Stimulated activated CD4-positive, alpha-beta T cell treated with anti-CD3 and anti-CD28 coated beads, Interleukin-12 subunit alpha, Interleukin-12 subunit beta, amount 100 ng/mL, for 24 hours (primary cell): ENCODE measurements around the gene ST3GAL4.

Experiments used
- DNase-seq, 2 experiments: peaks; one replicate each; pipeline ENCODE4 v3.0.0-alpha.2; 2020; ENCODE audit warnings: low read depth in 2 of 2

Gene ST3GAL4

DNA sequence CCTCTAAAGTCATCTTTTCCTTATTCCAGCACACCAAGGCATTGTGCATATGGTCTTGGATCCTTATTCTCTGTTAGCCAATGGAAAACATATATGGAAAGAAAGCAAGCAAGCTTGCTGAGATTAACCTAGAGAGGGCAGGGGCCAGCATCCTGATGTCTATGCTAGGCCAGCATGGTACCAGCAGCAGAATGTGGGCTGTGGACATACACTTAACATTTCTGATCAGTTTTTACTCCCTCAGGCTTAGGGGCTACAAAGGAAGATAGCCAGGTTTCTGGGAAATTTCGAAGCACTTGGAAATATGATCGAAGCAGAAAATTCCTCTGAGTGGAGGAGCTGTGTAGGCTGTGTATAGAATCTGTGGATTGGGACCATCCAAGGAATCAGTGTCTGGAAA lies 67.0 kb downstream of the ST3GAL4 start:
- no peak for DNase-seq

- DNase-seq: no peak
Observed at GRCh38 chr11:126423154-126423553, 67.7 kb downstream of the ST3GAL4 start.

DNA sequence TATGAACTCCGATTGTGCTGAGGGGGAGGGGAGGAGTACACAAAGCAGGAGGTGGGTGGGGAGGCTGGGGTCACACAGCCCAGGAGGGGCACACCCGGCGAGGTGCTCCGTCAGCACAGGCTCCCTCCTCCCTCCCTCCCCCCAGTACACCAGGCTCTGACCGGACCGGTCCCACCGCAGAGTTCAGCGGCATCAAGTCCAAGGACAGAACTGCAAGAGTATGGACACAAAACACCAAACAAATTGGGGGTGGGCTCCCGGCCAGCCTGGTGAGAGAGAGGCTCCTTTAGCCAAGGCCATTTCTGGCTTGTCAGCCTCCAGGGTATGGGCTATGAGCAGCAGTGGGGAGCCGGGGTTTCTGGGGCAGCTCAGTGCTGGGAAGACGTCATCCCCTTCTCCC lies 68.3 kb downstream of the ST3GAL4 start:
- DNase-seq: no peak

DNA sequence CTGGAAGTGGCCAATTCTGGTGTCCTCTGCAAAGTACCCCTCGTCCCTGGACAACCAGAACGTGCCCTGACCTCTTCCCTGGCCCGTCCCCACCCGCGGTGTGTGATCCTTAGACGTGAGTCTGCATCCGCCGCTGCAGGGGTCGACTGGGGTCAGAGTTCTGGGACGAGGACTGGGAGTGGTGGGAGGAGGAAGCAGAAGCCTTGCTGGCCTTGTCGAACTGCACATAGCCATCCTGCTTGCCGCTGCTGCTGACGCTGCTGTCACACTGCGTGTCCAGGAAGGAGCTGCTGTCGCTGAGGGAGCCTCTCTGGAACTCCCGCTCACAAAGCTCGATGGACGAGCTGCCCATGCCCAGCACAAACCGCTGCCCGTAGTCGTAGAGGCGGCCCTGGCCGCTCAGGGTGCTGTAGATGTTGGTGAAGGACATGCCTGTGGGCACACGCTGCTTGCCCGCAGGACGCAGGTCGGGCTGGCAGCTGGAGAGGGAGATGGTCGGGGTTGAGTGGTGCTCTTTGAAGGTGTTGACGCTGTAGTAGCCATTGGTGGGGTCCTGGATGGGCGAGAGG lies 69.1 kb downstream of the ST3GAL4 start:
- no peak for DNase-seq

DNA sequence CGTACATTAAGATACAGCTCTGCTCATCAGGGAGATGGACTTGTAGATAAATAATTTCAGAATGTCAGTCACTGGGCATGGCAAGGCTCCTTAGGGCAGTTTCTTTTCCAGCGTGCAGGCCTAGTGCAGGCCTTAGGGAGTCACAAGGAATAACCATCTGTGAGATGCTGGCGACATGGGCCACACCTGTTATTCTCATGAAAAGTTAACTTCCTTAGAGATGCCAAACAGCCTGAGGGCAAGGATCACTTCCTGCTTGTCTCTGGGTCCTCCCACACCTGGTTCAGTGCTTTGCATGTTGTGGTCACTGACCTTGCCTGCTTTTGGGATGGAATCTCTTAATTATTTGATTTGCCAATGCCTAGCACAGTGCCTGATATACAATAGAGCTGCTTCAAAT lies 70.6 kb downstream of the ST3GAL4 start:
- DNase-seq: no peak

GRCh38 chr11:126426820-126427749 lies 71.6 kb downstream of the ST3GAL4 start:
- DNase-seq: no peak

GRCh38 chr11:126430581-126431335 lies 75.3 kb downstream of the ST3GAL4 start:
- DNase-seq: no peak

GRCh38 chr11:126431401-126432064 lies 76.0 kb downstream of the ST3GAL4 start:
- DNase-seq: no peak

DNA sequence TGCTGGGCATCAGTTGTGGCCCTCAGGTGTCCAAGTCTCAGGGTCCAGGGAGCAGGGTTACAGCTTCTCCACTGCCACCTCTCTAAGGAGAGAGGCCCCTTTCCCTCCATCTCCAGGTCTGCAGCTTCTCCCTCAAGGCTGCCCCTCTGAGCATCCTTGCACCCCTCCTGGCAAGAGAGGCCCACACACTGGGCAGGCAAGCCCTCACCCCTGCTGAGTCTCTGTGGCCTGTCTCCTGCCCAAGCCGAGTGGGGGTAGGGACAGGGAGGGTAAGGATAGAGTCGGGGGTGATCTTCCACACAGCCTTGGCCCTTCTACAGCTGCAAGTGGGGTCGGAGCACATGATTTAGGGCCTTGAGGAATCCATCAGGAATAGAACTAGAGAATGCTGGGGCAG lies 76.6 kb downstream of the ST3GAL4 start:
- no peak for DNase-seq

DNA sequence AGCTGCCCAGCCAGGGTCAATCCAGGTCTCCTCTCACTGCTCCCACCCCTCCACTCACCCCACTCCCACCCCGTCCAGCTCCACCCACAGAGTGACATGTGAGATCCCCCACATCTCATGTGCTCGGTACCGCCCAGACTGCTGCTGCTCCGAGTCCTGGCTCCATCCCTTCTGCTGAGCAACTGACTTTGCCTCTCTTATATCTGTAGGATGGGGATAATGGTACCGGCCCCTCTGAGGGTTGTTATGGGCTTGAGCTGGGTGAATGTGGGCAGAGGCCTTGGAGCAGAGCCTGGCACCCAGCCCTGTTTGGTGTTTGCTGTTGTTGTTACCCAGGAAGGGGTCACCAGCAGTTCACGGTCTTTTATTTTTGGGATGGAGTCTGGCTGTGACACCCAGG lies 77.0 kb downstream of the ST3GAL4 start:
- no peak for DNase-seq

DNA sequence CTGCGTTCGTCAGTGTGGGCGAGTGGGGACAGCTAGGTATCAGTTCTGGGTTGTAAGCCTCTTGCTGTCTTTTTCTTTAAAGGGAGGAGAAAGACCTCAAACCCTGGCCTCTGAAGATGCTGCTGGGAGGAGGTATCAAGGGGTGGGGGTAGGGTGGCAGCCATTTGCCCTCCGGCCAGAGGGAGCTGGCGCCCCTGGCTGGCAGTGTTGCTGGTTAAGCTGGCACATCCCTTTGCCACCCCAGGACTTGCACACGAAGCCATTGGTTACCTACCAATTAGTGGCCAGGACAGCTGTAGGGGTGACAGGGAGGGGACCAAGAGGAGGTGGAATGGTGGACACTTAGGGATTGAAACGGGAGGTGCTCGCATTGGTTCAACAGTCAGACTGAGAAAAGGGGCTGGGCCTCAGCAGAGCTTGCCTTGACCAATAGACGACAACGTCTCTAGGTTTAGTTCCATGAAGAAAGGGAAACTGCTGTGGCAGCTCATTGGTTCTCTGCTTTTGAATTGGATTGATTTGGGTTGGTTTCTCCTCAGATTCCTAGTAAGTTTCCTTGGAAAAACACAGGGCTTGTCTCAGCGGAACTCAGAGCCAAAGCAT lies 77.9 kb downstream of the ST3GAL4 start:
- DNase-seq: no peak

- no peak for DNase-seq
Observed at GRCh38 chr11:126433989-126434949, 78.8 kb downstream of the ST3GAL4 start.

GRCh38 chr11:126434950-126435335 lies 79.5 kb downstream of the ST3GAL4 start:
- no peak for DNase-seq

GRCh38 chr11:126436209-126436755 lies 80.8 kb downstream of the ST3GAL4 start:
- no peak for DNase-seq

- no peak for DNase-seq
Observed at GRCh38 chr11:126437731-126438130, 82.2 kb downstream of the ST3GAL4 start.

DNA sequence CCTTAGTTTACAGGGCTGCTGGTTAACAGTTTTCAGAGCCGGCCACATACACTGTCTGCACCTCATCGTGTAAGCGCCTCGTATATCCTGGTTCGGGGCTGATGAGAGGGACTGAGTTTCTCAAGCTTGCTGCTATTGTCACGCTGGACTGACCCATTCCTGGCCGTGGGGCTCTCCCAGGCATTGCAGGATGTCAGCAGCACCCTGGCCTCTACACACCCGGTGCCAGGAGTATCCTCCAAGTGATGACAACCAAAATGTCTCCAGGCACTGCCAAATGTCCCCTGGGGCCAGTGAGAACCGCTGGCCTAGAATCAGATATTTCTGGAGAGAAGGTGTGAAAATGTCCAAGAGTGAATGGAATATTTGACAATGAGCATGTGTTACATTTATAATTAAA lies 82.8 kb downstream of the ST3GAL4 start:
- DNase-seq: no peak

DNA sequence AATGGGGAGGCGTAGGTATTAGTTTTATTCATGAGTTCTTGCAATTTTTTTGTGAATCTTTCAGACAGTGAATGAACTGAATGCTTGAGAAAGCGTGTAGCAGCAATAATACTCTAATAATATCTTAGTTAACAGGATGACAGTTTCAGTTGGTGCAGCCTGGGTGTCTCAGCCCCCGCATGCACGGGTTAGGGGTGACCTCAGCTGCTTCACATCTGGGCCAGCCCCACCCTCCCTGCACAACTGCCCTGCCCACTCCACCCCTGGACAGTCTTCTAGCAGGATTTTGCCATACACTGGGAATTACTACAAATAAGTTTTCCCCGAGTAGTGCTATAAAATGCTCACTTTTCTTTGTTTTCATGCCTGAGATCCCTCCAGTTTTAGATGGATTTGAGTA lies 83.2 kb downstream of the ST3GAL4 start:
- no peak for DNase-seq

- no peak for DNase-seq
Observed at GRCh38 chr11:126440276-126440675, 84.8 kb downstream of the ST3GAL4 start.

- peak; percentile 53 to 70 for DNase-seq
Observed at GRCh38 chr11:126440792-126441514, 85.5 kb downstream of the ST3GAL4 start.

- DNase-seq: no peak
Observed at GRCh38 chr11:126443120-126443519, 87.6 kb downstream of the ST3GAL4 start.
